Measurements from ENCODE around the gene NEAT1.
"Not testable (repeated sequence)": the region's sequence is repeated elsewhere in the genome, so short reads cannot be mapped to it uniquely, and the experiment has no call there.

Gene NEAT1

GRCh38 chr11:65456418-65456817 lies 33.8 kb downstream of the NEAT1 start:
- no peak for DNase-seq

DNA sequence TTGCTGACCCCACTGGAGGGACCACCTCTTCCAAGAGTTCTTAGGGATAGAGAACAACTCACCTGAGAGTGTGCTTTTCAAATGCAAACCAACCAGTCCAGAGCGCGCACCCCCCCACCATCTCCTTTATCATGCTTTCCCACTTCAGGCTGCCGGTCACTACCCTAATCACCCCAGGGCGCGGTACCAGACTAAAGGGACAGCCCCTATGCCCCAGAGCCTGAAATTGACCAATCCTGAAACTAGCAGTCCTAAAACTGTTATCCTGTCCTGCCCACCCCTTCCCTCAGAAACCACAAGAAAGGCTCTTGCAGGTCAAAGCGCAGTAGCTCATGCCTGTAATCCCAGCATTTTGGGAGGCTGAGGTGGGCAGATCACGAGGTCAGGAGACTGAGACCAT lies 37.0 kb downstream of the NEAT1 start:
- no peak for DNase-seq

DNA sequence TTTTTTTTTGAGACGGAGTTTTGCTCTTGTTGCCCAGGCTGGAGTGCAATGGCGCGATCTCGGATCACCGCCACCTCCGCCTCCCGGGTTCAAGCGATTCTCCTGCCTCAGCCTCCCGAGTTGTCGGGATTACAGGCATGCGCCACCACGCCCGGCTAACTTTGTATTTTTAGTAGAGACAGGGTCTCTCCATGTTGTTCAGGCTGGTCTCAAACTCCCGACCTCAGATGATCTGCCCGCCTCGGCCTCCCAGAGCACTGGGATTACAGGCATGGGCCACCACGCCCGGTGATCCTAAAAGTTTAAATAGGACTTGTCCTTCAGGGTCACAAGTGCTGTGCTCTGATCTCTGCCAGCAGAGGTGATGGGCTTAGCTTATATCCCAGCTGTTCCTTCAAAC lies 42.9 kb downstream of the NEAT1 start:
- not testable (repeated sequence) for DNase-seq

GRCh38 chr11:65467306-65467705 lies 44.7 kb downstream of the NEAT1 start:
- DNase-seq, result not testable (repeated sequence)

DNA sequence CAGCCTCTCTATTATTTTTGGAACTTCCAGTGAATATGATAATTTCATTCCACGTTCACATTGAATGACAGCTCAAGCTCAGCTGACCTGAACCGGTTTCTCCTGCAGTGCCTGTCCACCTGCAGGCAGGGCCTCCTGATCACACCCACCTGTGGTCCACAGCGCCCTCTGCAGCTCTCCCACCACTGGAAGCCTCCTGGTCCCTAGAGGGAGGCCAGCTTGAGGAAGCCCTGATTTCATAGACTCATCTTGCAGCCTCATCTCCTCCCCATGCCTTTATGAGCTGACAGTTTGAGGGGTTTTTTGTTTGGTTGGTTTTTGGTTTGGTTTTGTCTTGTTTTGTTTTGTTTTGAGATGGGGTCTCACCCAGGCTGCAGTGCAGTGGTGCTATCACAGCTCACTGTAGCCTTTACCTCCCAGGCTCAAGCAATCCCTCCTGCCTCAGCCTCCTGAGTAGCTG lies 46.3 kb downstream of the NEAT1 start:
- DNase-seq, result no peak

- no peak for DNase-seq
Measured at GRCh38 chr11:65470433-65471049, 47.9 kb downstream of the NEAT1 start.

DNA sequence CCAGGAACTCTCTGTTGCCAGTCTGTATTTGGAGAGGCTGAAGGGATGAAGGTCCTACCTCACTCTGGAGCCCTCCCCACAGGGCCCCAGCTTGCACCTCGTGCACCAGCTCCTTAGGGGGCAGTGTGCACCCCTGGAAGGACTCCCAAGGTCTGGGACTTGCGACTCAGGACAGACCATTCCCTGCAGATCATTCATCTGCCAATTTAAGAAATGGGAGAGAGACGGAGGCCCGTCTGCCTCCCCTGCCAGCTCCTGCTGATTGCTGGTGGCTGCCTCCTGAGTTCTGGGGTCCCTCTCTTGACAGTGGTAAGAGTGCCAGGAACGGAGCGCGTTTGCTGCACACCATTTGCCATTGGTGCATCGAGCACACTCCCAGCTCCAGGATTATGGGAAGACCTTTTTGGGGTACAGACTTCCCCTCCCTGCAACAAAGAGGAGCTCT lies 48.9 kb downstream of the NEAT1 start:
- DNase-seq, result no peak

DNA sequence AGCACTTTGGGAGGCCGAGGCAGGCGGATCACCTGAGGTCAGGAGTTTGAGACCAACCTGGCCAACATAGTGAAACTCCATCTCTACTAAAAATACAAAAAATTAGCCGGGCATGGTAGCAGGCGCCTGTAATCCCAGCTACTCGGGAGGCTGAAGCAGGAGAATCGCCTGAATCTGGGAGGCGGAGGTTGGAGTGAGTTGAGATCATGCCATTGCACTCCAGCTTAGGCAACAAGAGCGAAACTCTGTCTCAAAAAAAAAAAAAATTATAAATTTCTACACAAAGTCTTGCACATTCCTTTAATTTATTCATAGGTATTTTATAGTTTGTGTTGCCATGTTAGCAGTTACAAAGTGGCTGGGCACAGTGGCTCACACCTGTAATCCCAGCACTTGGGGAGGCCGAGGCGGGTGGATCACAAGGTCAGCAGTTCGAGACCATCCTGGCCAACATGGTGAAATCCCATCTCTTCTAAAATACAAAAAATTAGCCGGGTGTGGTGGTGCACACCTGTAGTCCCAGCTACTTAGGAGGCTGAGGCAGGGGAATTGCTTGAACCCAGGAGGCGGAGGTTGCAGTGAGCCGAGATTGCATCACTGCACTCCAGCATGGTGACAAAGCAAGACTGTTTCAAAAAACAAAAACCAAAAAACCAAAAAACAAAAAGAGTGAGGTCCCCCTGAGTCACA lies 50.1 kb downstream of the NEAT1 start:
- DNase-seq, result not testable (repeated sequence)

DNA sequence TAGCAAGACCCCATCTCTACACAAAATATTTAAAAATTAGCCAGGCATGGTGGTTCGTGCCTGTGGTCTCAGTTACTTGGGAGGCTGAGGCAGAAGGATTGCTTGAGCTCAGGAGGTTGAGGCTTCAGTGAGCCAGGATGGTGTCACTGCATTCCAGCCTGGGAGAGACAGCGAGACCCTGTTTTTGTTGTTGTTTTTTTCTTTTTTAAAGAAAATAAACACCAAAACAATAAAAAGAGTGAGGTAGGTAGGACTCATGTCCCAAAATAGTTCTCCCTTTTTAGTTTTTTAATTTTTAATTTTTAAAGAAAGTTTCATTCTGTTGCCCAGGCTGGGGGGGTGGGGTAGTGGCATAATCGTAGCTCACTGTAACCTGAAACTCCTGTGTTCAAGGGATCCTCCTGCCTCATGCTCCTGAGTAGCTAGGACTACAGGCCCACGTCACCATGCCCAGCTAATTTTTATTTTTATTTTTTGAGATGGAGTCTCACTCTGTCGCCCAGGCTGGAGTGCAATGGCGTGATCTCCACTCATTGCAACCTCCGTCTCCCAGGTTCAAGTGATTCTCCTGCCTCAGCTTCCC lies 50.8 kb downstream of the NEAT1 start:
- DNase-seq, result no peak

DNA sequence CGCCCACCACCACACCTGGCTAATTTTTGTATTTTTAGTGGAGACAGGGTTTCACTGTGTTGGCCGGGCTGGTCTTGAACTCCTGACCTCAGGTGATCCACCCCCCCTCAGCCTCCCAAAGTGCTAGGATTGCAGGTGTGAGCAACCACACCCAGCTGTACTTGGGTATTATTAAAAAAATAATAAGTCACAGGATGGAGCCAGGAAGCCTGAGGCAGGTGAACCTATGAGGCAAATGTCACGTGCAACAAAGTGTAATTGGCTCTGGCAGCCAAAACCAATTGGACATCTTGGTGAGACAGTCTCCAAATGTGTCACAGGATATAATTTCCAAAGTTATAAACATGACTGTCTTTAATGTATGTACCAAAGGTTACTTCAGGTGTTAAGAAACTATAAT lies 52.3 kb downstream of the NEAT1 start:
- DNase-seq, result no peak

DNA sequence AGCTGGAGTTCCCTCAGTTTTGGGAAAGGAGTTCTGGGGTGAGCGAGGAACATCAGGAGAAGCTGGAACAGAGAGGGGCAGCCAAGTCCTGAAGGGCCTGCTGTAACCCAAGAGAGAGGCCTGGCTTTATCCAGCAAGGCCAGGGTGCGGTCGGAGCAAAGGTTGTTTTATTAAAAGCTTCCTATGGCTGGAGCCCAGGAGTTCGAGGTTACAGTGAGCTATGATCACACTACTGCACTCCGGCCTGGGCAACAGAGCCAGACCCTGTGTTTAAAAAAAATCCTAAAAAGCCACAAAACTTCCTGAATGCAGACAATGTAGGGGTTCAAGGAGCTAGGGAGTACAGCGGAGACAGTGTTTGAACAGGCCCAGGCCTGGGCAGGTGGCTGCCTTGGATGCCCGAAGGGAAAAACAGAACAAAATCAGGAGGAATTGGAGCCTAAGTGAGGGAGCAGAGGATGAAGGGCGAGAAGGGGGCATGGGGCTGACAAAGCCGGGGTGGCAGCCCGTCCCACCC lies 54.1 kb downstream of the NEAT1 start:
- no peak for DNase-seq

GRCh38 chr11:65477149-65477965 lies 54.8 kb downstream of the NEAT1 start:
- peak; percentile 96 for DNase-seq

DNA sequence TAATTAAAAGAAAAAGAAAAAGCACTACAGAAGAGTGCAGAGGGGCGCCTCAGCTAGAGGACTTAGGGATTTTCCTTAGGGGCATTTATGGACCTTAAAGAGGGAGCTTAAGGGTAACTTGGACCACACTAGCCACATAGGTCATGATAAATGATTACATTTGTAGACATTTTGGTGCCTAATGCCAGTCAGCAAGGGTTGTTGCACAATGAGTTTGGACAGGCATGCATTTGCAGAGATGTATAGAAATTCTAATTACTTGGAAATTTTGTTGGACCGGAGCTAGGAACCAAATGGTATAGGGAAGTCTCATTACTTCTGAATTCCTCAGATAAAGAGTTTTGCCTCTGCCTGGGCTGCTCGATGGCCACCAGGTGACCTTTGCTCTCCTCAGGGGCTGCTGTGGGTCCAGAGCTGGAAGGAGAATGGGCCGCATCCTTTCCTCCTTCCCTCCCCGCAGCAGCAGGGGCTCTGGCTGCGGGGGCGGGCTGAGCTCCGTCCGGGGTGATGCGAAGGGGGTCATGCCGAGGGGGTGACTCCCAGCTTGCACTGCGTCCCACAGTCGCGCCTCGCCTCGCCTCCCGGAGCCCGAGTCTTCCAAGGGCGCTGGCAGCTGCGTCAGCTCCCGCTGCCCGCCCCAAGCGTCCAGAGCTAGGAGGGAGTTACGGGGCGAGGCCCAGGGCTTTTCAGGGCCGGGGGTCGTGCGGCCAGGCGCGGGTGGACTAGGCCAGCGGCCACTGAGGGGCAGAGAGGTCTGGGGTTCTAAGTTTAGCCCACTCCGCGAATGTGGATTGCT lies 56.0 kb downstream of the NEAT1 start:
- DNase-seq, result no peak

DNA sequence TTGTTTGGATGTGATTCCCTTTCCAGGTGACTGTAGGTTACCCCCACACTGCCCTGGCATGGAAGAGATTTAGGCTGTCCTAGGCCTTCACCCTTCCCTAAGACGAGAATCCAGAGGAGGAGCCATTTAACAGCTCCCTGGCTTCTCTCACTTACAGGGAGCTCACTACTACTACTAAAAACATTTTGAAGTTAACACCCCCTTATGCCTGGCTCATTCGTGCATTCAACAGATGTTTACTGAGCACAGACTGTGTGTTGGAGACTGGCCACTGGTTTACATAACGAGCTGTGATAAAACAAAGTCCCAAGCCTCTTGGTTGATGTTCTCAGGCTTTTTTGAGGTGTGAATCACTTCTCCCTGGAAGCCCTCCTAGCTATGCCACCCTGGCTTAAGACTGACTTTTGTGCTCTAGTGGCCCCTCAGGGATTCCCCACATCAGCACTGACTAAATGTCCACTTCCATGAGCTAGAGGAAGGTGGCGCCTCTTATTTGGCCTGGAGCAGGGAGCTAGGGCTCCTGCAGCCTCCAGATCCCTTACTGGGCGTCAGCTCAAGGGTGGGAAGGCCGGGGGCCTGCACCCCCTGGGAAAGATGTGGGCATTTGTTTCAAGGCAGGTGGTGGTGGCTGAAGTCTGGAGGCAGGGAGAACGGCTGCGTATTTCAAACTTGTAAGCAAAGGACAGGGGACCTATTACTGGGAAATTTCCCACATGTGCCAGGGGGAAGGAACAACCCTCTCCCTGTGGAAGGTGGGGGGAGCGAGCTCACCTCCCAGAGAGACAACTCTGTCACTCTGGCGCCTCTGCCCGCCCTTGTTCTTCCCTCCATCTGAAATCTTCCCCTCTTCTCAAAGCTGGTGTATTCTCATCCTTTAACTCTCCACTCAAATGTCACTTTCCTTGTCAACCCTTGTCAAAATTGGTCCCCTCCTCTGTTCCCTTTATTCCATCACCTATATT lies 56.9 kb downstream of the NEAT1 start:
- no peak for DNase-seq

- no peak for DNase-seq
Measured at GRCh38 chr11:65482306-65482850, 59.8 kb downstream of the NEAT1 start.

DNA sequence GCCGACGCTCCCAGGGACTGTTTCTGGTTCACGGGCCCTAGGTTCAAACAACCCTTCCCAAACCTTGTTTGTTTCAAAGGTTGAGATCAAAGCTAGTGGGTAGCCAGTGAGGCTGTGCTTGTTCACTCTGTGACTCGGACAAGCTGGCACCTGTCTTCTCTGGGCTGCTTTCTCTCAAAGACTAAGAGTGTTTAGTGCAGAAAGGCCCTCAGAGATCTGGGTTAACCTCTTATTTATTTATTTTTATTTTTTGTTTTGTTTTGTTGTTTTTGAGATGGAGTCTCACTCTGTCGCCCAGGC lies 63.3 kb downstream of the NEAT1 start:
- no peak for DNase-seq

DNA sequence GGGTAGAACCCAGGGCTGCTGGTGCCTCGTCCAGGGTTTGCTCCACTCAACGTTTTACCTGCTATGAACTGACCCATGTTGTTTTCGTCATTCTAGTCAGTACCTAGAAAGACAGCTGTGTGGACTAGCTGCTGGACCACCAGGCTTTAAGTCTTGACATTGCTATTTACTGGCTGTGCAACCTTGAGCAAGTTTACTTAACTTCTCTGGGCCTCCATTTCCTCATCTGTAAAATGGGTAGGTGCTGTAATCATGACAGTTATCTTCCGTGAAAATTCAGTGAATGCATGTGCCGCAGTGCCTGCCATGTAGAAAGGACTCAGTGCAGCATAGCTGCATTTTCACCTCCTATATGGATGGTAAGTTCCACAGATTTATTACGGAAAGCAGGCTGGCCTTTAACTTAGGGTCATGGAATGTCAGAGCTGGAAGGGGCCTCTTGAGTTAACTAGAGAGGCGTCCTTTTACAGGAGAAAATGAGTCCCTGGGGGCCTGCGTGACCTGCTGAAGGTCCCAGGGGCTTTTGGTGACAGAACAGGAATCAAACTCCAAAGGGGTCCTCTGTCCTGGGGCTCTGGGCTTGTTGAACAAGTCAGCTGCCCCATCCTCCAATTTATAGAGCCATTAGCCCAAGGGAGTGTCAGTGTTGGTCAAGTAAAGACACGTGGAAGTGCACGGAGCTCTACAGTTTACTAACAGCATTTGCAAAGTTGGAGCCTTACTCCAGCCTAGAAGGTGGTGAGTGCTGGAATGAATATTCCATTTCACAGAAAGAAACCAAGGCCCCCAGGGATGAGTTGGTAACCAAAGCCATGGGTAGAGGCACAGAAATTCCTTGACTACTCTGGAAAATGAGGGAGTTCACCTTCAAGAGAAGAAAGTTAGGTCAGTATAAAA lies 64.2 kb downstream of the NEAT1 start:
- no peak for DNase-seq

DNA sequence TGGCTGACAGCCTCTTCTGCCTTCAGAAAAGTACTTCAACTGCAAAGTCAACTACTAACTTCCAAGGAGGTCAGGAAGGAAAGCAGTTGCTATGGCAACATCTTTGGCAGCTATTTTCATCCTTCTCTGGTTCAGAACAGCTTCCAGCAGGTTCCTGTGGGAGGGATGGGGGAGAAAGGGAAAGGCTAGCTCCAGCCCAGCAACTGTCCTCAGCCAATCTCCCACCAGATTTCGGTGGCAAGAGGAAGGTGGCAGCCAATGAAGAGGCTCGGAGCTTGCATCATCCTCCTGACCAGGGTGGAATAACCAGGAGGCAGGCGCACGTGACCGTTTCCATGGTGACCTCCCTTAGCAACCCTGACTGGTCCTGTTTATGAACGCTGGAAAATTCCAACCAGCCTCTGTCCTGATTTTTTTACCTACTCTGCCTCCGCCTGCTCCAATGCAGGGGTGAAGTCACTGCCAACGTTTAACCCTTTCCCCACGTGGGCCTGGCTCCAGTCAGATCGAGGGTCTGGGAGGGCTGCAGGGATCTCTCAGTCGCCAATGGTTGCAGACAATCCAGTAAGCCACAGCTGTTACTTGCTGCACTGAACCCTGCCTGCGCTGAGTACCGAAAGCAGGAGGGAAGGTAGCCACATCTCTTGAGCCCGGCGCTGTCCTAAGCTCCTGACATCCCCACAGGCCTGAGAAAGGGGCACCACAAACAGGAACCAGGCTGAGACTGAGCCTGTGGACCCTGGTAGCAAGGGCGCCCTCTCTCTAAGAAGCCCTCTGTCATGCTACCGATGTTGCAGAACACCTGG lies 65.1 kb downstream of the NEAT1 start:
- peak; percentile 95 for DNase-seq

Data from right forelimb (tissue), 1 donor.